Measurements from ENCODE around the gene LRRC61. TPM values are rescaled to one million over a fixed set of nuclear protein-coding genes. Genes with fewer than 3 reads are reported as not detected.

The LRRC61 gene
- total and polyA plus RNA-seq, 2 of the 13 experiments (the other 11 are each of a cell fraction or from before 2014, with no cell fraction given) = 33.0 to 34.8 TPM

- ChIA-PET POLR2A (interaction anchor here (1.4 to 5.7 kb wide), 5 partner anchors 10 to 34 kb away, joined by 3 to 54 read pairs (median 7); no protein-coding TSS in a partner anchor), CTCF (ENCODE audit: low intra/inter-chr PET ratio, low total read pairs) (no interaction called here)
- intact Hi-C loops (cut with micrococcal nuclease; ENCODE audit: unreplicated experiment) = no loop called here
- TSS peak; percentile 8 for BruUV-seq (replicated peaks)
- H4K20me1 ChIP-seq (ENCODE audit: insufficient read depth, low read length) = peaks cover 8% of the 10 kb centered on the region; the same call in 1 of the 2 replicates
- H3K36me3 ChIP-seq (replicated peaks in 1 of 2; ENCODE audit: control insufficient read depth in 1 of 2, insufficient read depth in 2 of 2, low read length in 2 of 2) = peaks cover 5 to 27% of the 10 kb centered on the region in 2 experiments; a peak in 4 of 5 replicates
- H3K4me3 ChIP-seq (replicated peaks in 1 of 3; ENCODE audit: insufficient read depth in 1 of 3, low read depth in 2 of 3, low read length in 3 of 3) = no peak overlapping the region
- no peak overlapping the region for H3K9ac ChIP-seq (ENCODE audit: insufficient read depth, low read depth, low read length)
- H2AFZ ChIP-seq (ENCODE audit: low read length) = no peak overlapping the region
- no peak overlapping the region for H3K4me2 ChIP-seq (ENCODE audit: low read depth, low read length)
- DNase-seq (ENCODE audit: low spot score) (no peak), ATAC-seq (no peak), FAIRE-seq (no peak)
- WGBS (ENCODE audit: low lambda C conversion rate) = 95% methylated on average over 17 of the region's 21 CpGs
- H3K79me2 ChIP-seq (ENCODE audit: insufficient read depth, low read length) = peaks cover 38% of the 10 kb centered on the region
- no peaks in the 10 kb centered on the region for H3K9me3 ChIP-seq (ENCODE audit: low read length)
- H3K27me3 ChIP-seq (ENCODE audit: control insufficient read depth in 1 of 2, insufficient read depth in 2 of 2, low read length in 2 of 2) = no peaks in the 10 kb centered on the region
- TF ChIP-seq ZBED4 (CRISPR knock-in tag; IDR thresholded peaks at IDR 0.05; ENCODE audit: borderline replicate concordance) (no peak), AGO2 (optimal IDR thresholded peaks at IDR 0.05; ENCODE audit: low read depth, low read length) (peak; percentile 47), RBM22 (optimal IDR thresholded peaks at IDR 0.05; ENCODE audit: low read length) (peak; percentile 72), POLR2A (IDR thresholded peaks at IDR 0.05; ENCODE audit: insufficient read depth in 1 of 2, low read depth in 2 of 2, low read length in 2 of 2) (0 out of 4 replicates have a peak, but pooled peaks of 1 of the 2 experiments have one; percentile 18), BCL6 (CRISPR knock-in tag; IDR thresholded peaks at IDR 0.05) (no peak)
- TF ChIP-seq, protein P1, sequence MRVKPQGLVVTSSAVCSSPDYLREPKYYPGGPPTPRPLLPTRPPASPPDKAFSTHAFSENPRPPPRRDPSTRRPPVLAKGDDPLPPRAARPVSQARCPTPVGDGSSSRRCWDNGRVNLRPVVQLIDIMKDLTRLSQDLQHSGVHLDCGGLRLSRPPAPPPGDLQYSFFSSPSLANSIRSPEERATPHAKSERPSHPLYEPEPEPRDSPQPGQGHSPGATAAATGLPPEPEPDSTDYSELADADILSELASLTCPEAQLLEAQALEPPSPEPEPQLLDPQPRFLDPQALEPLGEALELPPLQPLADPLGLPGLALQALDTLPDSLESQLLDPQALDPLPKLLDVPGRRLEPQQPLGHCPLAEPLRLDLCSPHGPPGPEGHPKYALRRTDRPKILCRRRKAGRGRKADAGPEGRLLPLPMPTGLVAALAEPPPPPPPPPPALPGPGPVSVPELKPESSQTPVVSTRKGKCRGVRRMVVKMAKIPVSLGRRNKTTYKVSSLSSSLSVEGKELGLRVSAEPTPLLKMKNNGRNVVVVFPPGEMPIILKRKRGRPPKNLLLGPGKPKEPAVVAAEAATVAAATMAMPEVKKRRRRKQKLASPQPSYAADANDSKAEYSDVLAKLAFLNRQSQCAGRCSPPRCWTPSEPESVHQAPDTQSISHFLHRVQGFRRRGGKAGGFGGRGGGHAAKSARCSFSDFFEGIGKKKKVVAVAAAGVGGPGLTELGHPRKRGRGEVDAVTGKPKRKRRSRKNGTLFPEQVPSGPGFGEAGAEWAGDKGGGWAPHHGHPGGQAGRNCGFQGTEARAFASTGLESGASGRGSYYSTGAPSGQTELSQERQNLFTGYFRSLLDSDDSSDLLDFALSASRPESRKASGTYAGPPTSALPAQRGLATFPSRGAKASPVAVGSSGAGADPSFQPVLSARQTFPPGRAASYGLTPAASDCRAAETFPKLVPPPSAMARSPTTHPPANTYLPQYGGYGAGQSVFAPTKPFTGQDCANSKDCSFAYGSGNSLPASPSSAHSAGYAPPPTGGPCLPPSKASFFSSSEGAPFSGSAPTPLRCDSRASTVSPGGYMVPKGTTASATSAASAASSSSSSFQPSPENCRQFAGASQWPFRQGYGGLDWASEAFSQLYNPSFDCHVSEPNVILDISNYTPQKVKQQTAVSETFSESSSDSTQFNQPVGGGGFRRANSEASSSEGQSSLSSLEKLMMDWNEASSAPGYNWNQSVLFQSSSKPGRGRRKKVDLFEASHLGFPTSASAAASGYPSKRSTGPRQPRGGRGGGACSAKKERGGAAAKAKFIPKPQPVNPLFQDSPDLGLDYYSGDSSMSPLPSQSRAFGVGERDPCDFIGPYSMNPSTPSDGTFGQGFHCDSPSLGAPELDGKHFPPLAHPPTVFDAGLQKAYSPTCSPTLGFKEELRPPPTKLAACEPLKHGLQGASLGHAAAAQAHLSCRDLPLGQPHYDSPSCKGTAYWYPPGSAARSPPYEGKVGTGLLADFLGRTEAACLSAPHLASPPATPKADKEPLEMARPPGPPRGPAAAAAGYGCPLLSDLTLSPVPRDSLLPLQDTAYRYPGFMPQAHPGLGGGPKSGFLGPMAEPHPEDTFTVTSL (CRISPR knock-in tag; IDR thresholded peaks at IDR 0.05; ENCODE audit: borderline replicate concordance) = no peak
- in situ Hi-C loops (cut with HindIII; ENCODE audit: extremely low pct_ligation_motif_present, low pct_unique_long_range_greater_than_20kb) = no loop called here
- H3K27ac ChIP-seq (ENCODE audit: extremely low read length, insufficient read depth, low read length) = no peak overlapping the region
- H3K4me1 ChIP-seq (ENCODE audit: insufficient read depth, low read length) = peaks cover 70% of the 10 kb centered on the region
Measured at GRCh38 chr7:150373049-150373801, 50.1 kb downstream of the LRRC61 start.

Measured in HepG2 (cell line).